Measurements from ENCODE around the gene TK1.

The TK1 gene

DNA sequence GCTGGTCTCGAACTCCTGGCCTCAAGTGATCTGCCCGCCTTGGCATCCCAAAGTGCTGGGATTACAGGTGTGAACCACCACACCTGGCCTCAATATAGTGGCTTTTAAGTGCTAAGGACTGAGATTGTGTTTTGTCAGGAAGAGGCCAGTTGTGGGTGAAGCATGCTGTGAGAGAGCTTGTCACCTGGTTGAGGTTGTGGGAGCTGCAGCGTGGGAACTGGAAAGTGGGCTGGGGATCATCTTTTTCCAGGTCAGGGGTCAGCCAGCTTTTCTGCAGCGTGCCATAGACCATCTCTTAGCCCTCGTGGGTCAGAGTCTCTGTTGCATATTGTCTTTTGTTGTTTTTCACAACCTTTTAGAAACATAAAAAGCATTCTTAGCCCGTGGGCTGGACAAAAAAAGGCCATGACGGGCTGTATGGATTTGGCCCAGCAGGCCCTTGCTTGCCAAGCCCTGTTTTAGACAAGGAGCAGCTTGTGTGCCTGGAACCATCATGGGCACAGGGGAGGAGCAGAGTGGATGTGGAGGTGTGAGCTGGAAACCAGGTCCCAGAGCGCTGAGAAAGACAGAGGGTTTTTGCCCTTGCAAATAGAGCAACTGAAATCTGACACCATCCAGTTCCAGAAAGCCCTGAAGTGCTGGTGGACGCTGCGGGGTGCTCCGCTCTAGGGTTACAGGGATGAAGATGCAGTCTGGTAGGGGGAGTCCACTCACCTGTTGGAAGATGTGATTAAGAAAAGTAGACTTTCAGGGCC lies 32.7 kb upstream of the TK1 start:
- no peak for DNase-seq (ENCODE audit: low read depth in 2 of 2)

DNA sequence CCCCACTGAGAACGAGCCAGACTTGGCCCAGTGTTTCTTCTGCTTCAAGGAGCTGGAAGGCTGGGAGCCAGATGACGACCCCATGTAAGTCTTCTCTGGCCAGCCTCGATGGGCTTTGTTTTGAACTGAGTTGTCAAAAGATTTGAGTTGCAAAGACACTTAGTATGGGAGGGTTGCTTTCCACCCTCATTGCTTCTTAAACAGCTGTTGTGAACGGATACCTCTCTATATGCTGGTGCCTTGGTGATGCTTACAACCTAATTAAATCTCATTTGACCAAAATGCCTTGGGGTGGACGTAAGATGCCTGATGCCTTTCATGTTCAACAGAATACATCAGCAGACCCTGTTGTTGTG lies 27.8 kb upstream of the TK1 start:
- no peak for DNase-seq (ENCODE audit: low read depth in 2 of 2)

DNA sequence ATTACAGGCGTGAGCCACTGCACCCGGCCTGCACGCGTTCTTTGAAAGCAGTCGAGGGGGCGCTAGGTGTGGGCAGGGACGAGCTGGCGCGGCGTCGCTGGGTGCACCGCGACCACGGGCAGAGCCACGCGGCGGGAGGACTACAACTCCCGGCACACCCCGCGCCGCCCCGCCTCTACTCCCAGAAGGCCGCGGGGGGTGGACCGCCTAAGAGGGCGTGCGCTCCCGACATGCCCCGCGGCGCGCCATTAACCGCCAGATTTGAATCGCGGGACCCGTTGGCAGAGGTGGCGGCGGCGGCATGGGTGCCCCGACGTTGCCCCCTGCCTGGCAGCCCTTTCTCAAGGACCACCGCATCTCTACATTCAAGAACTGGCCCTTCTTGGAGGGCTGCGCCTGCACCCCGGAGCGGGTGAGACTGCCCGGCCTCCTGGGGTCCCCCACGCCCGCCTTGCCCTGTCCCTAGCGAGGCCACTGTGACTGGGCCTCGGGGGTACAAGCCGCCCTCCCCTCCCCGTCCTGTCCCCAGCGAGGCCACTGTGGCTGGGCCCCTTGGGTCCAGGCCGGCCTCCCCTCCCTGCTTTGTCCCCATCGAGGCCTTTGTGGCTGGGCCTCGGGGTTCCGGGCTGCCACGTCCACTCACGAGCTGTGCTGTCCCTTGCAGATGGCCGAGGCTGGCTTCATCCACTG lies 27.3 kb upstream of the TK1 start, which contains the start of gene BIRC5:
BIRC5 (plus strand) TSS at position 238 of the 690 bp plus-strand sequence; CDS start at position 302, 64 bp downstream.
- peak; percentile 49 to 59 for DNase-seq (ENCODE audit: low read depth in 2 of 2)

DNA sequence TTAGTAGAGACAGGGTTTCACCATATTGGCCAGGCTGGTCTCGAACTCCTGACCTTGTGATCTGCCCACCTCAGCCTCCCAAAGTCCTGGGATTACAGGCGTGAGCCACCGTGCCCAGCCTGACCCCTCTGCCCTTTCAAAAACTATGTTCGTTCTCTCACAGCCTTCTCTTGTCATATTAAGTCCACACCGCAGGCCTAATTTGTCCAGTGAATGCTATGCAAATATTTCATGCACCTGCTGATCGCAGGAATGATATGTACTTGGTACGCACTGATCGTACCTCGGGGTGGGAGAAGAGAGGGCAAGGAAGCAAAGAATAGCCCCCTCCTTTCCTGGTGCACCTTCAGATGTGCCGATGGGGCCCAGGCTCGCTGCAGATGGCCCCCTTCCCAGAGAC lies 24.2 kb upstream of the TK1 start:
- DNase-seq (ENCODE audit: low read depth in 2 of 2) = no peak

DNA sequence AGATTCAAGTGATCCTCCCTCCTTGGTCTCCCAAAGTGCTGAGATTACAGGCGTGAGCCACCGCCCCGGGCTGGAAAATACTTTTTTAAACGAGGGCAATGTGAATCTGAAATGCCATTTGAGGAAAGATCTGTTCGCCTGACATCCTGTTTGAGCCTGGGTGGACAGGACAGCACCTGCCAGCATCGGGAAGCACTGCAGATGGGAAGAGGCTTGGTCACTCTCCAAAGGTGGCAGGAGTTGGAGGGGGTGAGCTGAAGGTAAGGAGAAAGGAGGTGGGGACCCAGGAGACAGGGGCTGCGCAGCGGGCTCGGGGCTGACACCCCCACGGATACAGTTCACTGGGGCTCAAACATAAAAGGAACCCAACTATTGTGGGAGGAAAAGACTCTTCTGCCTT lies 23.3 kb upstream of the TK1 start:
- DNase-seq (ENCODE audit: low read depth in 2 of 2) = no peak

DNA sequence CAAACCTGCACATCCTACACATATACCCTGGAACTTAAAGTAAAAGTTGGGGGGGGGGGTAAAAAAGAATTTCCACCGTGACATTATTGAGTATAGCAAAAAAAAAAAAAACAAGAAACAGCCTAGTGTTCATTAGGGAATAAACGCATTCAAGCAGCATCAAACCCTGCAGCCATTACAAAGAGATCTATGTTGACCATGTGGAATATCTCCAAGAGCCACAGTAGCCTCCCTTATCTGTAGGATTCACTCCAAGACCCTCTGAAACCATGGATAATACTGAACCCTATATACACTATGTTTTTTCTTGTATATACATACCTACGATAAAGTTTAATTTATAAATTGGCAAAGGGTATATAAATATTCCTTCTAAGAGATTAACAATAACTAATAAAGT lies 21.6 kb upstream of the TK1 start:
- DNase-seq (ENCODE audit: low read depth in 2 of 2) = no peak

DNA sequence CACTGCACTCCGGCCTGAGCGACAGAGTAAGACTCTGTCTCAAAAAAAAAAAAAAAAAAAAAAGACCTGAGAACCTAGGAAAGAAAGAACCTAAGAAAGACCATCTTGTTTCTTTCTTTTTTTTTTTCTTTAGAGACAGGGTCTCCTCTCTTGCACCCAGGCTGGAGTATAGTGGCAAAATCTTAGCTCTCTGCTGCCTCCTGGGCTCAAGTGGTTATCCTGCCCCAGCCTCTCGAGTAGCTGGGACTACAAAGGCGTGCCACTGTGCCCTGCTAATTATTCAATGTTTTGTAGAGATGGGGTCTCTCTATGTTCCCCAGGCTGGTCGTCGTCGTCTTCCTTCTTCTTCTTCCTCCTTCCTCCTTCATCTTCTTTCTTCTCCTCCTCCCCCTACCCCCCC lies 19.4 kb upstream of the TK1 start:
- no peak for DNase-seq (ENCODE audit: low read depth in 2 of 2)

DNA sequence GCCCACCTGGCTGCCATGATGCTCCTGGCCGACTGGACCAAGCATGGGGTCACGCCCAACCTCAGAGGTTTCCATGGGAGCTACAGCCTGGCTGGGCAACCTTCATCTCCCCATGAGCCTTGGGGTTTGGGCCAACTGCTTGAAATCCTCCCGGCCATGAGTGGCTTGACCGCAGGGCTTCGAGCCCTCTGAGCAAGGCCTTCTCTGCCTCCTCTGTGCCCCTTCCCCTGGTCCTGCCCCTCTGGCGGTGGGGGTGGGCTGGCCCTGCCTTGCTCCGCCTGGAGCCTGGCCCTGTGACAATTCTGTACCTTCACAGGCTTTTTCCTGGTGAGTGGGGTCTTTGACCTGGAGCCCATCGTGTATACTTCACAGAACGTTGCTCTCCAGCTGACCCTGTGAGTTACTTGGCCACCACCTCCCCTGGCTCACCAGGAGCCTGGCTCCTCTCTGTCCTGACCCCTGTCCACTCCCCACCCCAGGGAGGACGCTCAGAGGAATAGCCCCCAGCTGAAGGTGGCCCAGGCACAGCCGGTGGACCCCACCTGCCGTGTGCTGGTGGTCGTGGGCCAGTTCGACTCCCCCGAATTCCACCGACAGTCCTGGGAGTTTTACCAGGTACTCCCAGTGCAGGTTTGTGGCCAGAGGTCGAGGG lies 18.4 kb upstream of the TK1 start:
- no peak for DNase-seq (ENCODE audit: low read depth in 2 of 2)

DNA sequence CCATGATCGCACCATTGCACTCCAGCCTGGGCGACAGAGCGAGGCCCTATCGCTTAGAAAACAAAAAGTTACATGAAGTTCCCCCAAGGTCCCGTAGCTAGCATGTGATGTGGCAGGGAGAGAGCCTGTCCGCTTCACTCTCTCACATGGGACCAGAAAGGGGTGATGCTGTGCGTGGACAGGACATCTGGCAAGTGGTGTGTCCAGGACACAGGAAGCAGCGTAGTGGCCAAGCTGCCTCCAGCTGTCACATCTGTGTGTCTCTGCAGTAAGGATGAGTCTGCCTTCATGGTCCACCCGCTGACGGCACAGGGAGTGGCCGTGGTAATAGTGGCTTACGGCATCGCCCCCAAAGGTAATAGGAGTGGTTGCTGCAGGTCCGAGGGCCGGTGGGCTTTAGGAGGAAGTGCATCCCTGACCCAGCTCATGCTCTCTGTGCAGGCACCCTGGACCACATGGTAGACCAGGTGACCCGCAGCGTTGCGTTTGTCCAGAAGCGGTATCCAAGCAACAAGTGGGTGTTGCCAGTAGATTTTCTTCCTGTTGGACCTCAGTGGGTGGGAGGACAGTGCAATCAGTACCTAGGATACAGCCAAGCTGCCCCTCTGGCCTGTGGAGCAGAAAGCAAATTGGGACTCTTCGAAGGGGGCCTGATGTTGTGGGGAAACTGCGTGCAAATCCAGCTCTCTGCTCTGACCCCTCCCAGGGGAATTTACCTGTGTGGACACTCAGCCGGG lies 17.7 kb upstream of the TK1 start:
- DNase-seq (ENCODE audit: low read depth in 2 of 2) = no peak

DNA sequence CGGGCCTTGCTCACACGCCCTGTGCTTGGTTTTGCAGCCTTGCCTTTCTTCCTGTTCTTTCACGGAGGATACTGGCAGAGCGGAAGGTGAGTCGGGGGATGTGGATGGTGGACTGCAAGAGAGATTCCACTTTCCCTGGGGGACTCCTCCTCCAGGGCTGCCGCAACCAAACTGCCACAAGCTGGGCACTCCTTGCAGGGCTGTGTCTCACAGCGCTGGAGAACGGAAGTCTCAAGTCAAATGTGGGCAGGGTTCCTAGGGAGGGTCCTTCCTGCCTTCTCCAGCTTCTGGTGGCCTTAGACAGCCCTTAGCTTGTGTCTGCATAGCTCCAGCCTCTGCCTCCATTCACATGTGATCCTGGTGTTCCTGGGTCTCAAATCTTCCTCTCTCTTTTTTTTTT lies 15.8 kb upstream of the TK1 start:
- DNase-seq (ENCODE audit: low read depth in 2 of 2) = no peak

DNA sequence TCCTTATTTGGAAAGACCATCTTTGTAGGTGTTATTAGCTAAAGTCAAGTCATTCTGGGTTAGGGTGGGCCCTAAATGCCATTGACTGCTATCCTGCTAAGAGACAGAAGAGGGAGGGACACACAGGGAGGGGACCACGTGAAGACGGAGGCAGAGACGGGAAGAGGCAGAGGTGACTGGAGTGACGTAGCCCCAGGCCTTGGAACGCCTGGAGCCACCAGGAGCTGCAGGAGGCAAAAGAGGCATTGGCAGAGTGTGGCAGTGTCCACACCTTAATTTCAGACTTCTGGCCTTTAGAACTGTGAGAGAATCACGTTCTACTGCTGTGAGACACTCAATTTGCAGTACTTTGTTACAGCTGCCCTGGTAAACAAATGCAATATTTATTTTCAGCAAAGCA lies 13.6 kb upstream of the TK1 start:
- DNase-seq (ENCODE audit: low read depth in 2 of 2) = no peak

DNA sequence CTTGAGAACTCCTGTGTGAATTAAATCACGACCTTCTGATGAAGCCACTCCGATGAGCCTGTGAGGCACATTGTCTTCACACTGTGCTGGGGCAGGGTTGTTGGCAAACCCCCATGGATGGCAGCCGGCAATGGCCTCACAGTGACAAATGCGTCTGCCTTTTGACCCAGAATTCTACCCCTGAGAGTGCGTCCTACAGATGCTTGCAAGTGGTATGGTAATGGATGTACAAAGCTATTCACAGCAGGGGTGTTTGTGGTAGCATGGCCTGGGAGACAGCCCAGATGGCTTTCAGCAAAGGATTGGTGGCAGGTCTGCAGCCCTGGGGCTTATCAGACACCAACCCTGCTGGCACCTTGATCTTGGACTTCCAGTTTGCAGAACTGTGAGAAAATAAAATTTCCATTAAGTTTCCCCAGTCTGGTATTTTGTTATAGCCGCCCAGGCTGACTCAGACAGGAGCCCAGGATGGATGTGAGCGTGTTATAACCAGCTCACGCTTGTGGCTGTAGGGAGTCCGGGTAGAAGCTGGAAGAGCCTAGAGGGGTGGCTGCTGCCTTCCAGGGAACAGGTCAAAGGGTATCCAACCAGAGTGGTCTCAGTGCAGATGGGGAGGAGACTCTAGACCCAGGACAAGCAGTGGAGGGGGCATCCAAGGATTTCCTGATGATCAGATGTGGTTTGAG lies 10.4 kb upstream of the TK1 start:
- DNase-seq (ENCODE audit: low read depth in 2 of 2) = no peak

DNA sequence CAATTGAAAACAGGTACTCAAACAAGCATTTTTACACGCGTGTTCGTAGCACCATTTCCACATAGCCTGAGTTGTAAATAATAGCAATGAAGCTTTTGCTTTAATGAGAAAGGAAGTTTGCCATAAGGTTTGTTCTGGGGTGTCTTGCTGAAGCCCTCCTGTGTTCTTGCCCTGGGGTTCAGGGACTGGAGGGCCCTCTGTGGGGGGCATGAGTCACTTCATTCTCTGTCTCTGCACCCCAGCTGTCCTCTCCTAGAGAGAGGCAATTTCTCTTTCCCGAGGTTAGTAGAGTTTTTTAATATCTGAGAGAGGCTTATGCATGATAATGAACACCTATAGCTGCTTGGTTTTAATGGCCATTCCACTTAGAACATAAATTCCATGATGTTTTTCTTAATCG lies 9.9 kb upstream of the TK1 start:
- DNase-seq (ENCODE audit: low read depth in 2 of 2) = no peak

DNA sequence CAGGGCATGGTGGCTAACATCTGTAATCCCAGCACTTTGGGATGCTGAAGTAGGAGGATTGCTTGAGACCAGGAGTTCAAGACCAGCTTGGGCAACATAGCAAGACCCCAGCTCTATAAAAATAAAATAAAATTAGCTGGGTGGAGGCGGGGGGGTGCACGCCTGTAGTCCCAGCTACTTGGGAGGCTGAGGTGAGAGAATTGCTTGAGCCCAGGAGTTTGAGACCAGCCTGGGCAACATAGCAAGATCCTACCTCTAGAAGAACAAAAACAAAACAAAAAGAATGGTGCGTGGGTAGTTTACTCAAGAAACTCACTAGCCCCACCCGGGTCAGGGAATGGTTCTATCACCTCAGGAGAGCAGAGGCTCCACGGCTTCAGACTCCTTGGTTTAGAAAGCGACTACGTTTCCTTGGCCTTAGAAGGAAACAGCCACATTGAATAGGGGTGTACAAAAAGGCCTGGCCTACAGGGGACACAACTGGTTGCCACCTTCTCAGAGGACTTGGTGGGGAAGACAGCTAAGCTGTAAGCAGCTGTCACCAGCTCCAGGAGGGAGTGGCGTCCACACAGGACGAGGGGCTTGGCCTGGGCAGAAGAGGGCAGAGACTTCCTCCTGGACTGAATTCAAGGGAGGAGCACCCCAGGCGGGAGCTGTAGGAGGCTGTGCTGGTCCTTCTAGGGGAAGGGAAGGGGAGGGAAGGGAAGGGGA lies 716 bp downstream of the TK1 start:
- DNase-seq (ENCODE audit: low read depth in 2 of 2) = no peak

DNA sequence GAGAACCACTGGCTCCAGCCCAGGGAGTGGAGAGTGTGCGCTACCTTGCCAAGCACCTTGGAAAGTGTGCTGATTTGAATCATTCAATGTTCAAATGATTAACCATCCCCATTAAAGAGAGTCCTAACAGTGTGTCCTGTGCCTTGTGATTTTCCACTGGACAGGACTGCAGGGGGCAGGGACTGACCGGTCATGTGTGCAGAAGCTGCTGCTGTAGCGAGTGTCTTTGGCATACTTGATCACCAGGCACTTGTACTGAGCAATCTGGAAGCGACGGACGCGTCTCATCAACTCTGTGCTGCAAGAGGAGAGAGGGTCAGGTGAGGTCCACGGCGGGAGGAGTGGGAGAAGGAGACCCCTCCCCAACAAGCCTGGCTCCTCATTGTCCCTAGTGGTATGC lies 2.0 kb downstream of the TK1 start:
- DNase-seq (ENCODE audit: low read depth in 2 of 2) = no peak

DNA sequence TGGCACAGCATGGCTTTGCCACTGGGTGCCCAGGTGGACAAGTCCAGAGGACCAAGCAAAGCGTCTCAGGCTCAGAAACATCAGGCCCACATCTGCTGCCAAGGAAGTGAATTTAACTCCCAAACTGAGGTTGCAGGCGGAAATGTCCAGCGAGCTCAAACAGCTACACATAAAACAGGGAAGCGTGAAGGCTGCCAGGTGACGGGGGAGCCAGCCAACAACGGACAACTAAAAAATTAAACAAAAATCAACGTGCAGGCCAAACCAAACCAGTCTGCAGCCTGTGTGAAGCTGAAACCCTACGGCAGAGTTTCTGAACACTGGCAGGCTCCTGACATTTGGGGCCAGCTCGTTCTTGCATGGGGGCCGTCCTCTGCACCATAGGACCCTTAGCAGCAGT lies 2.5 kb downstream of the TK1 start:
- no peak for DNase-seq (ENCODE audit: low read depth in 2 of 2)

DNA sequence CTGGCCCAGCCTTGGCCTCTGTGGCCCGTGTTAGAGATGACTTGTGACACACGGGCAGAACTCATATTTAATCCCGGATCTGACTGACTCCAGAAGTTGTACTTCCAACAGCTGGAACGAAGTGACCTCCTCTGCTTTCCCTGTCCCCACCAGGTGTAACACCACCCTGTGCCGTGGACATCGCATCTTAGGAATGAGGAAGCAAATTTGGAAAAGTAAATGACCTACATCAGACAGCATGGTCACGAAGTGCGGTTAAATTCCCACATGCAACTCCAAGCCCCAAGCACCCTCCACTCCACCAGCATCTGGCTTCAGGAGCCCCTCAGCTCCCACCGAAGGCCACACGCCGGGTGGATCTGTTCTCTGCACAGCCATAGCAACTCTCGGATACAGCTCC lies 2.9 kb downstream of the TK1 start:
- DNase-seq (ENCODE audit: low read depth in 2 of 2) = no peak

DNA sequence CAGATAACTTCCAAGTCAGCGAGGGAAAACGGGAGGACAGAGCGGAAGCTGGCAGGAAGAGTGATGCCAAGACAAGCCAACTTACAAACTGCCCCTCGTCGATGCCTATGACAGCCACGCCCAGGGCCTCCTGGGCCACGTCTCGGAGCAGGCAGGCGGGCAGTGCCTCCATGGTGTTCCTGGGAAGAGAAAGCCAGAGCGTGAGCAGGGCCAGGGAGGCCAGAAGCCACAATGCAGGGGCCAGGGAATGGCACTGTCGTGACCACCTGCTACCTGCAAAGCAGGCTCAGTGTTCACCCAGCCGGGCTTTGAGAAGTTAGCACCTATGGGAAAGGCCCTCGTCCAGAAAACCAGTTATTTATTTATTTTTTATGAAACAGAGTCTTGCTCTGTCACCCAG lies 4.3 kb downstream of the TK1 start:
- no peak for DNase-seq (ENCODE audit: low read depth in 2 of 2)

DNA sequence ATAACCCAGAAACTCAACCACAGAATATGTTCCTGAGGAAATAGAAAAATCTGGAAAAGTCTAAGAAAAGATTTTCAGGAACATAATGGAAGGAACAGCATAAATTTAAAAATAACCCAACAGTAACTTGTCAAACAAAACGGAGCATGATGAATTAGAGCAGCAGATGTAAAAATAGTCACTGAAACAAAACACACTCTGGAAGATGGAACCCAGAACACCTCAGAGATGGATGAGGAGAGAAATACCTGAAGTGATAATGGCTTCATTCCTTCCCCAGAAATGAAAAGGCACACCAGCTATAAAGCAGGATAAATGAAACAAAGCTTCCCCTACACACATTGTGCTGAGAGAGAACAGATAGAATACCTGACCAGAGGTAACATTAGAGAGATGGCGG lies 6.3 kb downstream of the TK1 start:
- DNase-seq (ENCODE audit: low read depth in 2 of 2) = no peak

DNA sequence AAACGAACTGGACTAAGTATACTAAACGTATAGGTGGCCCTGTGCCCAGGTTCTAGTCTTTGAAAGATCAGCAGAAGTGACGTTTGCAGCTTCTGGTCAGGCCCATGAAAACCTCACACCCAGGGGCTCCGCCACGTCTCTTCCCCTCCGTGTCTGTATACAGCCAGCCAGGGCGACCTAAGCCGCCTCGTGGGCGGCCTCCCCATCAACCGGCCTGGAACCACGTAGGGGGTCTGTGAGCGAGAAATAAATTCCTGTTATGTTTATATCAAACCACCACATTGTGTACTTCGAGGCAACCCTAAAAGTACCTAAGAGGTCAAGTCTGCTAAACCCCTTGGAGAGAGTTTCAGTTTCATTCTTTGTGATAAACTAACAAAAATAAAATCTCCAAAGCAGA lies 6.8 kb downstream of the TK1 start:
- no peak for DNase-seq (ENCODE audit: low read depth in 2 of 2)

DNA sequence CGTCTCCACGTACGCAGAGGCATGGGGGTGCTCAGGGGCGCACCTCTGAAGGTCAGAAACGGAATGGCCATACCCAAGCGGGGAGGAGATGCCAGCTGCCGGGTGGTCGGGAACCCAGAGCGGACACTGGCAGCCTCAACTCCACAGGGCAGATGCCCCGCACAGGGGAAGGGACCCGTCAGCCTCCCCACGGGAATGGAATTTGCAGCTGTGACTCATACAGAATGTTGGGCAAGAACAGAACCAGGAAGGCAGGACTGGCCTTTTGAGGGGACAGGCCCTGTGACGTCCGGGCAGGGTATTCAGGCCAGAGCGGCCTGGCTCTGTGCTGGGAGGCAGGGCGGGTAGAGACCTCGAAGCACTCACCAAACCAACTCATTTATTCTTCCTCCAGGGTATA lies 7.5 kb downstream of the TK1 start:
- DNase-seq (ENCODE audit: low read depth in 2 of 2) = no peak

All from fibroblast of skin of left biceps (primary cell).